Endothelial cell of umbilical vein (primary cell): ENCODE results near the gene FA2H. TPM values are rescaled to one million over a fixed set of nuclear protein-coding genes. Genes with fewer than 3 reads are reported as not detected.
A peak's percentile ranks its signal among the peaks of the same experiment; 100 is the strongest.

ENCODE experiments used
- BruUV-seq: library from RNA; stranded (reverse); fragments of 400-500 nt; replicated peaks from 2 replicates; lab custom pipeline; 2021; lab: Mats Ljungman, UMichigan
- CTCF ChIA-PET: fragments of 300-600, 350-600 bp; sonication (Branson Sonifier 250); formaldehyde crosslinking; loops from one replicate; lab custom pipeline; 2021; ENCODE audit warnings: antibody characterized with exemption, inconsistent platforms; lab: Charles Lee
- POLR2A ChIA-PET: fragments of 300-600, 350-600 bp; sonication (Branson Sonifier 250); formaldehyde crosslinking; loops from one replicate; lab custom pipeline; 2021; ENCODE audit warnings: antibody characterized with exemption, inconsistent platforms; lab: Charles Lee
- DNase-seq: peaks from one replicate; pipeline ENCODE4 v3.0.0-alpha.2; 2011; ENCODE audit warnings: low read depth, low spot score
- FAIRE-seq: peaks from 2 replicates; lab custom pipeline; 2011; peaks lifted over from hg19 to GRCh38; lab: Jason Lieb, UNC
- H2AFZ ChIP-seq: 2 replicates; pipeline ENCODE4 v1.6.0; 2012; ENCODE audit warnings: low read depth, low read length, control low read depth, inconsistent platforms
- H3K27ac ChIP-seq: 2 replicates; pipeline ENCODE4 v1.5.1; 2011; ENCODE audit warnings: low read depth, mild to moderate bottlenecking, control low read depth, low read length, moderate library complexity; ENCODE audit not compliant: insufficient read depth
- H3K27me3 ChIP-seq, 2 experiments: 2 replicates each; pipeline versions ENCODE4 v1.6.0 to v1.6.1; 2011; ENCODE audit warnings: low read length in 2 of 2, mixed read lengths in 1 of 2; ENCODE audit not compliant: control insufficient read depth in 2 of 2, insufficient read depth in 2 of 2
- H3K36me3 ChIP-seq, 2 experiments: 2 replicates in 1 of 2; 3 replicates in 1 of 2; pipeline ENCODE4 v1.5.1; 2011; ENCODE audit warnings: low read length in 2 of 2, mild to moderate bottlenecking in 1 of 2, moderate library complexity in 1 of 2; ENCODE audit not compliant: control insufficient read depth in 2 of 2, insufficient read depth in 2 of 2; ENCODE audit errors: extremely low read depth in 1 of 2
- H3K4me1 ChIP-seq: 3 replicates; pipeline ENCODE4 v1.5.1; 2011; ENCODE audit warnings: mild to moderate bottlenecking, low read length; ENCODE audit not compliant: control insufficient read depth, insufficient read depth; ENCODE audit errors: extremely low read depth
- H3K4me2 ChIP-seq: 2 replicates; pipeline ENCODE4 v1.6.1; 2011; ENCODE audit warnings: low read length, control low read depth, mixed read lengths; ENCODE audit not compliant: insufficient read depth
- H3K4me3 ChIP-seq, 3 experiments: fragments of 200-600 bp in 1 of 3; sonication (generic), shearing (Covaris generic) in 1 of 3; replicated peaks in 1 of 3; 2 replicates each; pipeline ENCODE4 v1.5.1; 2011 to 2016; ENCODE audit warnings: control low read depth in 3 of 3, low read length in 3 of 3, mild to moderate bottlenecking in 2 of 3, inconsistent platforms in 1 of 3, low read depth in 1 of 3, moderate library complexity in 1 of 3; ENCODE audit not compliant: insufficient read depth in 1 of 3
- H3K79me2 ChIP-seq: 2 replicates; pipeline ENCODE4 v1.6.0; 2012; ENCODE audit warnings: low read length, inconsistent platforms; ENCODE audit not compliant: control insufficient read depth, insufficient read depth
- H3K9ac ChIP-seq: replicated peaks from 2 replicates; pipeline ENCODE3; 2011; ENCODE audit warnings: low read length, control low read depth; ENCODE audit not compliant: insufficient read depth; ENCODE audit errors: extremely low read depth
- H3K9me1 ChIP-seq: replicated peaks from 3 replicates; pipeline ENCODE4 v1.6.0; 2011; ENCODE audit warnings: mild to moderate bottlenecking, low read length; ENCODE audit not compliant: control insufficient read depth, insufficient read depth; ENCODE audit errors: extremely low read depth
- H3K9me3 ChIP-seq: replicated peaks from 2 replicates; pipeline ENCODE4 v1.5.1; 2012; ENCODE audit warnings: low read length, inconsistent platforms; ENCODE audit not compliant: control insufficient read depth, insufficient read depth
- H4K20me1 ChIP-seq: replicated peaks from 2 replicates; pipeline ENCODE3; 2011; ENCODE audit warnings: mild to moderate bottlenecking, low read length; ENCODE audit not compliant: control insufficient read depth, insufficient read depth; ENCODE audit errors: extremely low read depth
- CTCF ChIP-seq, 2 donors: IDR thresholded peaks; 1 replicate in 1 of 2; 2 replicates in 1 of 2; pipeline ENCODE4 v1.5.1; 2011; ENCODE audit warnings: low read length in 2 of 2, mild to moderate bottlenecking in 2 of 2, moderate library complexity in 2 of 2, control low read depth in 1 of 2, inconsistent platforms in 1 of 2, low read depth in 1 of 2; ENCODE audit not compliant: insufficient read depth in 1 of 2; ENCODE audit errors: extremely low read depth in 1 of 2
- EZH2 ChIP-seq: IDR thresholded peaks from 2 replicates; pipeline ENCODE4 v1.6.1; 2012; ENCODE audit warnings: borderline replicate concordance, low read depth, mild to moderate bottlenecking, moderate library complexity, low read length, inconsistent platforms; ENCODE audit not compliant: severe bottlenecking
- FOS ChIP-seq: IDR thresholded peaks from 2 replicates; pipeline ENCODE4 v1.6.1; 2011; ENCODE audit warnings: mild to moderate bottlenecking, low read length, moderate library complexity, borderline replicate concordance; ENCODE audit not compliant: insufficient read depth
- GATA2 ChIP-seq: IDR thresholded peaks from 2 replicates; pipeline ENCODE4 v1.7.0; 2011; ENCODE audit warnings: low read depth, mild to moderate bottlenecking, moderate library complexity, mixed read lengths, low read length; ENCODE audit not compliant: insufficient read length, insufficient read depth
- JUN ChIP-seq: IDR thresholded peaks from 2 replicates; pipeline ENCODE4 v1.6.1; 2011; ENCODE audit warnings: borderline replicate concordance, low read depth; ENCODE audit not compliant: insufficient read length, insufficient read depth
- MYC ChIP-seq: IDR thresholded peaks from one replicate; pipeline ENCODE4 v1.6.1; 2011; ENCODE audit warnings: mild to moderate bottlenecking, low read depth, low read length
- POLR2A ChIP-seq: IDR thresholded peaks from 2 replicates; pipeline ENCODE4 v1.6.1; 2012; ENCODE audit warnings: low read depth, mild to moderate bottlenecking, control low read depth, low read length
- POLR2AphosphoS5 ChIP-seq: IDR thresholded peaks from 2 replicates; pipeline ENCODE4 v1.6.1; 2012; ENCODE audit warnings: low read depth, mild to moderate bottlenecking, control low read depth, low read length, moderate library complexity; ENCODE audit not compliant: insufficient read depth
- dilution Hi-C: fragments of 300-500 bp; cut with MboI; formaldehyde crosslinking; loops from one replicate; pipeline ENCODE4 v1.15.0; 2019; ENCODE audit warnings: low sequenced_read_pairs; ENCODE audit not compliant: extremely low pct_ligation_motif_present
- intact Hi-C: fragments of 100-400 bp; cut with micrococcal nuclease; formaldehyde crosslinking; loops from one replicate; pipeline ENCODE4 v1.10.0; 2022
- polyA plus RNA-seq, 4 experiments: library from polyadenylated mRNA; depleted of rRNA in 3 of 4; stranded (reverse) in 3 of 4; unstranded in 1 of 4; fragments of >200 nt; gene quantifications; 2 replicates each; pipeline versions ENCODE4 v1.2.1 to v1.2.3, GENCODE V29; 2011 to 2012; ENCODE audit warnings: missing spikeins in 1 of 4
- total RNA-seq: library from RNA; stranded (reverse); gene quantifications from 2 replicates; pipeline ENCODE4 v1.2.3, GENCODE V29; 2021

FA2H gene
- total and polyA plus RNA-seq, 2 donors (not counting 3 experiments of a cell fraction or from before 2014, with no cell fraction given) = not detected

GRCh38 chr16:74667255-74667700 lies 107.3 kb downstream of the FA2H start:
- H4K20me1 ChIP-seq = no peaks in the 10 kb centered on the region
- H3K79me2 ChIP-seq = peaks cover 42% of the 10 kb centered on the region
- POLR2A ChIA-PET = interaction anchor here (0.6 to 1.0 kb wide), 4 partner anchors 16 to 33 kb away, joined by 3 to 6 read pairs (median 3); partner anchors contain the start of gene MLKL
- no peaks in the 10 kb centered on the region for H3K9me1 ChIP-seq
- H3K4me3 ChIP-seq = peak overlapping the region; percentile 57 to 84 (median 82)
- peak overlapping the region; percentile 89 for H3K4me2 ChIP-seq
- no peak for TF ChIP-seq MYC
- no peak for TF ChIP-seq FOS
- TF ChIP-seq JUN = no peak
- TF ChIP-seq EZH2 = no peak
- intact Hi-C loops = loop anchor here (2.0 kb wide), 1 partner anchor 34 kb away; the partner anchor contains the start of gene MLKL
- H3K9ac ChIP-seq = peak overlapping the region; percentile 84
- DNase-seq (peak; percentile 57), FAIRE-seq (peak; percentile 18)
- H3K36me3 ChIP-seq = peaks cover 5 to 14% of the 10 kb centered on the region in 2 experiments
- H3K27me3 ChIP-seq = no peaks in the 10 kb centered on the region
- CTCF ChIA-PET = interaction anchor here (1.0 to 2.5 kb wide), 8 partner anchors 10 to 358 kb away, joined by 3 to 14 read pairs (median 5); partner anchors contain the start of genes GLG1 and MLKL
- TSS peak; percentile 90 for BruUV-seq
- dilution Hi-C loops = no loop called here
- H3K9me3 ChIP-seq = no peaks in the 10 kb centered on the region
- peaks cover 4% of the 10 kb centered on the region for H3K4me1 ChIP-seq
- H3K27ac ChIP-seq = peak overlapping the region; percentile 62
- peak overlapping the region; percentile 96 for H2AFZ ChIP-seq

GRCh38 chr16:74666425-74667254 lies 108.0 kb downstream of the FA2H start, which contains the start of gene RFWD3:
RFWD3 (minus strand) TSS chr16:74666877; CDS start chr16:74661449, 5,428 bp downstream.
- H3K4me1 ChIP-seq = peaks cover 4% of the 10 kb centered on the region
- no peaks in the 10 kb centered on the region for H3K27me3 ChIP-seq
- H3K9me1 ChIP-seq = no peaks in the 10 kb centered on the region
- TF ChIP-seq JUN (no peak), CTCF (IDR thresholded peaks at IDR 0.05; ENCODE audit: extremely low read depth in 1 of 2, insufficient read depth in 1 of 2, low read depth in 1 of 2, low read length in 2 of 2) (peak in 1 of 2 donors; percentile 0), POLR2AphosphoS5 (peak; percentile 91), EZH2 (no peak), POLR2A (peak; percentile 88), MYC (no peak), GATA2 (no peak)
- DNase-seq = peak; percentile 98
- peak within 1 kb of the TSS; percentile 96 for H2AFZ ChIP-seq
- H3K9me3 ChIP-seq = no peaks in the 10 kb centered on the region
- H4K20me1 ChIP-seq = peaks cover 5% of the 10 kb centered on the region
- intact Hi-C loops = loop anchor here (2.0 kb wide), 1 partner anchor 34 kb away; the partner anchor contains the start of gene MLKL
- TSS peak; percentile 43 for BruUV-seq
- dilution Hi-C loops = no loop called here
- H3K27ac ChIP-seq = peak within 1 kb of the TSS; percentile 62
- peak within 1 kb of the TSS; percentile 97 for H3K9ac ChIP-seq
- H3K36me3 ChIP-seq = peaks cover 2 to 14% of the 10 kb centered on the region in 2 experiments
- ChIA-PET POLR2A (interaction anchor here (0.7 to 0.9 kb wide), 3 partner anchors 15 to 230 kb away, joined by 3 to 4 read pairs (median 3); no protein-coding TSS in a partner anchor), CTCF (interaction anchor here (1.0 to 2.5 kb wide), 8 partner anchors 10 to 357 kb away, joined by 3 to 14 read pairs (median 5); partner anchors contain the start of genes GLG1 and MLKL)
- peak; percentile 97 for FAIRE-seq
- H3K79me2 ChIP-seq = peaks cover 48% of the 10 kb centered on the region
- peak within 1 kb of the TSS; percentile 84 to 95 (median 88) for H3K4me3 ChIP-seq
- H3K4me2 ChIP-seq = peak within 1 kb of the TSS; percentile 93
